Activated CD4-positive, alpha-beta T cell treated with anti-CD3 and anti-CD28 coated beads, Interleukin-2, amount 50 U/mL, for 24 hours (primary cell): ENCODE results near the gene FNDC8.
"Not testable (repeated sequence)": the region's sequence is repeated elsewhere in the genome, so short reads cannot be mapped to it uniquely, and the experiment has no call there.

Experiments used
- DNase-seq, 2 donors: peaks; one replicate each; pipeline ENCODE4 v3.0.0-alpha.2; 2020; ENCODE audit warnings: low read depth in 1 of 2, low spot score in 1 of 2

FNDC8 gene

DNA sequence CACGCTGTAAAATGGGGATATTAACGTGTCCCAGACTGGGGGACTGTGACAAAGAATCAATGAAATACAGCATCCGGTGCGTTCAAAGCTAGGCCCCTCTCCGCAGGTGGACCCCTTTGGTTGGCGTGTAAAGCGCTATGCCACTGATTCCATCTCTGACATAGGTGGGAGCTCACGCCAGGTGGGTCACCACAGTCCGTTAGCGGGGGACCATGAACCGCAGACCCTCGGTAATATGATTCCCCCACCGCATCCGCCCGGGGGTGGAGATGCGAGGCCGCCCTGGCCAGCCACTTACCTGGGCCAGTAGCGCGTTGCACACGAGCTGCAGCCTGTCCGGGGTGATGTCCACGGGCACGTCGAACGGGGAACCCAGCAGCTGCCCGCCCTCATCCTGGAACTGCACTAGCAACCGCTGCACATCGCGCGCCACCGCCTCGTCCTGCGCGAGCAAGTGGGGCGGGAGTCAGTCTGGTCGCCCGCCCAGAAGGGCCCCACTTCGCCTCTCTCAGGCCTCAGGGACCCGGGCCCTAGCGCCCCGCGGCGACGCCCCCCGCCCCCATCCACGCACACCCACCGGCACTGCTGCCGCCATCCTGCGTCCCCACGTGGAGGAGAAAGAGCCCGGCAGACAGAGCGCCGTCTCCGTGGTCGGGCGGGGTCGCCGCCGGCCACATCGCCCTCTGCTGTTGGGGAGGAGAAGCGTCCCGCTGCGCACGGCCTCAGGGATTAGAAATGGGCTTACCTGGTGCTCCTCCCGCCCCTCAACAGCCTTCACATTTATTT is 20.5 kb downstream of the FNDC8 start, which contains the start of gene NLE1:
NLE1 (minus strand) TSS at position 623 of the 786 bp plus-strand sequence; CDS start at position 595, 28 bp downstream.
- peak; percentile 86 for DNase-seq

DNA sequence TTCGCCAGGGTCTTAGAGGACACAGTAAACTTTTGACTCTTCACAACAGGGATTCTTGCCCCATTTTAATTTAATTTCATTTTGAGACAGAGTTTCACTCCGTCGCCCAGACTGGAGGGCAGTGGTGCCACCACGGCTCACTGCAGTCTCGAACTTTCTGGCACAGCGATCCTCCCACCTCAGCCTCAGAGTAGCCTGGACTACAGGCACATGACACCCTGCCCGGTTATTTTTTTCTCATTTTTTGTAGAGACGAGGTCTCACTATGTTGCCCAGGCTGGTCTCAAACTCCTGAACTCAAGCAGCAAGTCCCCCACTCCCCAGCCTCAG is 21.0 kb downstream of the FNDC8 start:
- DNase-seq, result no peak

DNA sequence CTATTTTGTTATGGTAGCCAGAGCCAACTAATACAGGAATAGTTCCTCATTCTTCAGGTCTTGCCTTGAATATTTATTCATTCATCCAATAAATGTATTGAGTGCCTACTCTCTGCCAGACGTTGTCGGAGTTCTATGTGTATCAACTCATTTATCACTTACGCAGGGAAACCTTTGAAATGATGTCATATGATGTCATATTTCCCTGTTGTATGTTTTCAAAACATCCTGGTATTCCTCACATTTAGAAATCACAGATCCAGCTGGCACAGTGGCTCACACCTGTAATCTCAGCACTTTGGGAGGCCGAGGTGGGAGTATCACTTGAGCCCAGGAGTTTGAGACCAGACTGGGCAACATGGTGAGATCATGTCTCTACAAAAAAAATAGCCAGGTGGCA is 23.4 kb downstream of the FNDC8 start:
- DNase-seq, result no peak

DNA sequence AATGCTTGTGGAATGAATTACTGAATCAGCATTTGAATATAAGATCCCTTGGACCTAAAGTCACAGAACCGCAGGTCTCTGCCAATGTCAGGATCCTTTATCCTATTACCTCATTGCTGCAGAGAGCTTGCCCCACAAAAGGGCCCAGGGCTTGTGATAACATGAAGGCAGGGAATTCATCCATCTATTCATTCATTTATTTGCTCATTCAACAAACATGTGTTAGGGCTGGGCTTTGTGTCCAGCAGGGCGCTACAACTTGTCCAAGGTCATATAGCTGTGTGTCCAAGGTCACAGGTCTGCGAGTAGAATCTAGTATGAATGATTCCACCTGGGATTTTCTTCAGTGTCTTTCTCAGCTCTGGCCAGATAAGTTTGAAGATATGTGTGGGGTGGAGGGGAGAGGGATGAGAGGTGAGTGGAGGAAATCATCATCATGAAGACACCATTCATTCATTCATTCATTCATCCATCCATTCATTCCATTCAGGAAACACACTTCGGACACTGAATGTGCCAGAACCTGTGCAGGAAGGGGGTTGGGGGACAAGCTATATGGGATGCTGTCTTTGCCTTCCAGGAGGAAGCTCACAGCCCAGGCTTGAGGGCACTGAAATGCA is 24.9 kb downstream of the FNDC8 start:
- DNase-seq, result no peak

DNA sequence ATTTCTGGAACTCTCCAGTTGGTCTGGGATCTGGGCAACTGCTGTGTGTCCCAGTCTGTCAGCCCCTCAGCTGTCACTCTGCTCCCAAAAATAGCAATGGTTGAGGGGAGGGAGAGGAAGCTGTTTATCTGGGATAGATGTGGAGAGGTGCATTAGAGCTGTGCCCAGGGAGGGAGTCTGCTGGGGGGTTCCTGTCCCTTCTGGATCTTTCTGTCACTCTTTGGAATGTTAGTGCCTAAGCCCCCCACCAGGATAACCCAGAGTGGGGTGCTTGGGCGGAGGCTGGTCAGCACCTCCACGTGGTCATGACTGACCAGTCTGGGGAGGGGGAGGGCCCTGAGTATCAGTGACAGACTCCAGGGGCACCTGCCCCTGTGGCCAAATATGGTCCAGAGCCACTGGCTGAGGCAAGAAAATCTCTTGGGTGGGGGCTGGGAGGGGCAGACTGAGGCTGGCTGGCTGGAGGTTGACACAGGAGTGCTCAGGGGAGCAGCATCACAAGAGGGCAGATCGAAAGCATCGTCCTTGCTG is 26.0 kb downstream of the FNDC8 start, which contains the start of gene UNC45B:
UNC45B (plus strand) TSS at position 443 of the 531 bp plus-strand sequence. CDS start 447 bp downstream, outside the sequence.
- no peak for DNase-seq

DNA sequence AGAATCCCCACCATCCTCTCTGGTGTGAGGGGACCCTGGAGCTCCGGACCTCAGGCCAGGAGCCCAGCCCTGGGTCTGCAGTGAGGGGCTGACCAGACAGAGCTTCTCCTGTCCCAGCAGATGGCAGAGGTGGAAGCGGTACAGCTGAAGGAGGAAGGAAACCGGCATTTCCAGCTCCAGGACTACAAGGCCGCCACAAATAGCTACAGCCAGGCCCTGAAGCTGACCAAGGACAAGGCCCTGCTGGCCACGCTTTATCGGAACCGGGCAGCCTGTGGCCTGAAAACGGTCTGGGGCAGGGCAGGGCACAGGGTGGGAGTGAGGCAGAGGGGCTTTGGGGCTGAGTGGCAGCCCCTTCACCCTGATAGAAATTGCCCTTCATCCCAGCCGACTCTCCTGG is 26.7 kb downstream of the FNDC8 start:
- no peak for DNase-seq

DNA sequence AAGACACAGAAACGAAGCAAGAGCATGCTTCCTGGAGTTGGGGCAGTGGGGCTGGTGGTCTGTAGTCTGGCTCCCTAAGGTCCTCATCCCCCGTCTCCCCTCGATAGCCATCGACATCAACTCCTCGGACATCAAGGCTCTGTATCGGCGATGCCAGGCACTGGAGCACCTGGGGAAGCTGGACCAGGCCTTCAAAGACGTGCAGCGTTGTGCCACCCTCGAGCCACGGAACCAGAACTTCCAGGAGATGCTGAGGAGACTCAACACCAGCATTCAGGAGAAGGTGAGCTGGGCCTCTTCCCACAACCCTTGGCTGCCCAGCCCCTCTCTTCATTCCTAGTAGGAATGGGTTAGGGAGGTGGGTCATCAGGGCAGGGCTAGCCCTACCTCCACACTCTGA is 28.5 kb downstream of the FNDC8 start:
- DNase-seq, result no peak

DNA sequence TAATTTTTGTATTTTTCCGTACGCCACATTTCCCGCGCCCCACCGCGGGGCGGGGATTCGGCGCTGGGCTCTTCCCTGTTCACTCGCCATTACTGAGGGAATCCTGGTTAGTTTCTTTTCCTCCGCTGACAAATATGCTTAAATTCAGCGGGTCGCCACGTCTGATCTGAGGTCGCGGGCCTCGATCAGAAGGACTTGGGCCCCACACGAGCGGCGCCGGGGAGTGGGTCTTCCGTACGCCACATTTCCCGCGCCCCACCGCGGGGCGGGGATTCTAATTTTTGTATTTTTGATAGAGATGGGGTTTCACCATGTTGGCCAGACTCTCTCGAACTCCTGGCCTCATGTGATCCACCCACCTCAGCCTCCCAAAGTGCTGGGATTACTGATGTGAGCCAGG is 29.7 kb downstream of the FNDC8 start:
- DNase-seq, result not testable (repeated sequence)

DNA sequence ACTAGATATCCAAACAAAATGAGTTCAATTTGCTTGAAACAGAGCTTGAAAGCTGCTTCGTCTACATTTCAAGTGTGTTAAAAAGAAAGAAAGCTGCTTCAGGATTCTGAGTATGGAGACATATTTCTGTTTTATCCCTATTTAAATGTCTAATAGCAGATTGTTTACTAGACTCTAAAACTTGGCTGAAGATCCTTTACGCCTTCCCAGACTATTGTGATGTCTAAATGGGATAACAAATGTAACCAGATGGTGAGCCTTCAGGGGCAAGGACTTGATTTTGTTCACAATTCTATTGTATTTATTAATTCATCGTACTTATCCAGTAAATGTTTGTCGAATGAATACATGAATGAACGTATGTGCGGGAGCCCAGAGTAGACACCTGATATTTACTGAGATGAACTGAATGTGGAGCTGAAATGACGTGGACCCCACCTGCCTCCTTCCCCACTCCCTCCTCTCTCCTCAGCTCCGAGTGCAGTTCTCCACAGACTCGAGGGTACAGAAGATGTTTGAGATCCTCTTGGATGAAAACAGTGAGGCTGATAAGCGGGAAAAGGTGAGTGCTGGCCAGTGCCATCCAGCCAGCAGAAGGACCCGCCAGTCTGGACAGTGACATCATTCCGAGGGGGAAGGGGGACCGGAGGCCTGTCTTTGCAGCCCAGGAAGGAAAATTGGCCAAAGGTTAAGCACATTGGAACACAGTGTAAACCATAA is 31.2 kb downstream of the FNDC8 start:
- DNase-seq, result no peak

DNA sequence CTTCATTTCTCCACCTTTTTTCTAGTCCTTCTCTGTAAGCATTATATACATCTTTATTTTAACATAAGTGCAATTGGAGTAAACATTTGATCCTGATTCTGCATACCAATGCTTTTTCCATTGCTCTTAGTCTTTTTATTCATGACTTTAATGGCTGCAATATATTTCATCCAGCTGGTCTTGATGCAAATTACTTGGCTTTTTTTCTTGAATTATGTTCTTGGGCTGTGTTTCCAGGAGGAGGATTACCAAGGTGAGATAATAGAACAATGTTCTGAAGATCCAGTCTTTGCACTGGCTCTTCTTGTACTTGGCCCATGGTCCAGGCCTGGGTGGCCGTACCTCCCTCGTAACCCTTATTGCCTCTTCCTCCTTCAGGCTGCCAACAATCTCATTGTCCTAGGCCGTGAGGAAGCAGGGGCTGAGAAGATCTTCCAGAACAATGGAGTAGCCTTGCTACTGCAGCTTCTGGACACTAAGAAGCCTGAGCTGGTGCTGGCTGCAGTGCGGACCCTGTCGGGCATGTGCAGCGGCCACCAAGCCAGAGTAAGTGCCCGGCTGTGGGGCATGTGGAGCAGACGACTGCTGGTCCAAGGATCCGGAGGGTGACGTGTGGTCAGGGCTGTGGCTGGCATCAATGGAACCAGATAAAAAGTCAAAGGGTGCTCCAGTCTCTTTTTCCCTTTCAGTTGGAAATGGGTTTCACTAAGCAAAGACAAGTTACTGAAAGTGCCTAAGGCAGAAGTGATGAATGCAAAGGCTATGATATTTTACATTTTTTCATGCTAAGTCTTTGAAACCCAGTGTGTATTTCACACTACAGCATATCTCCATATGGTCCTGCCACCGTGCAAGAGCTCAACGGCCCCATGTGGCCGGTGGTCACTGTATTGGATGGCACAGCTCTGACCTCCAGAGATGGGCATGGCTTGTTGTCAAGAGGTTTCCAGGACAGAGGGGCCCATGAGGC is 33.1 kb downstream of the FNDC8 start:
- no peak for DNase-seq

DNA sequence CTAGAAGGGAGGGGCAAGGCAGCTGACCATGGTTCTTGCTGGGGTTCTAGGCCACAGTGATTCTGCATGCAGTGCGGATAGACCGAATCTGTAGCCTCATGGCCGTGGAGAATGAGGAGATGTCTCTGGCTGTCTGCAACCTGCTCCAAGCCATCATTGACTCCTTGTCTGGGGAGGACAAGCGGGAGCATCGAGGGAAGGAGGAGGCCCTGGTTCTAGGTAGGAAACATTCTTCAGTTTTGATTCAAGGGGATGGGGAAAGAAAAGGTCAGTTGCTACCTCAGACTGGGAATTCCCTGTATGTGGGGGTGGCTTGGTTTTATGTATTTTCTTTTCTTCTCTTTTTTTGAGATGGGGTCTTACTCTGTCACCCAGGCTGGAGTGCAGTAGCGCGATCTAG is 33.8 kb downstream of the FNDC8 start:
- no peak for DNase-seq

DNA sequence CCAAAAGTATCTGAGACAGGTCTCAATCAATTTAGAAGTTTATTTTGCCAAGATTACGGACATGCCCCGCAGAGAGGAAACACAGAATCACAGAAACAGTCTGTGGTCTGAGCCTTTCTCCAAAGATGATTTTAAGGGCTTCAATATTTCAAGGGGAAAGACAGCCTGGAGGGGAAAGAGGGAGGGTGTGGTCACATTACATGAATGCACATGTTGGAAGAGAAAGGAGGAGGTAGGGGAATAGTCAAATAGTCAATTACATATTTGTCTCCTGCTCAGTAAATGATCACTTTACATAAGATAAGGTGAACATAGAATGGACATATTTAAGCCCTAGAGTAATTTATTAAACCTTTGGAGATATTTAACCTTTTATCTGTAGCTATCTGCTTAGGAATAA is 38.5 kb downstream of the FNDC8 start:
- DNase-seq, result no peak

DNA sequence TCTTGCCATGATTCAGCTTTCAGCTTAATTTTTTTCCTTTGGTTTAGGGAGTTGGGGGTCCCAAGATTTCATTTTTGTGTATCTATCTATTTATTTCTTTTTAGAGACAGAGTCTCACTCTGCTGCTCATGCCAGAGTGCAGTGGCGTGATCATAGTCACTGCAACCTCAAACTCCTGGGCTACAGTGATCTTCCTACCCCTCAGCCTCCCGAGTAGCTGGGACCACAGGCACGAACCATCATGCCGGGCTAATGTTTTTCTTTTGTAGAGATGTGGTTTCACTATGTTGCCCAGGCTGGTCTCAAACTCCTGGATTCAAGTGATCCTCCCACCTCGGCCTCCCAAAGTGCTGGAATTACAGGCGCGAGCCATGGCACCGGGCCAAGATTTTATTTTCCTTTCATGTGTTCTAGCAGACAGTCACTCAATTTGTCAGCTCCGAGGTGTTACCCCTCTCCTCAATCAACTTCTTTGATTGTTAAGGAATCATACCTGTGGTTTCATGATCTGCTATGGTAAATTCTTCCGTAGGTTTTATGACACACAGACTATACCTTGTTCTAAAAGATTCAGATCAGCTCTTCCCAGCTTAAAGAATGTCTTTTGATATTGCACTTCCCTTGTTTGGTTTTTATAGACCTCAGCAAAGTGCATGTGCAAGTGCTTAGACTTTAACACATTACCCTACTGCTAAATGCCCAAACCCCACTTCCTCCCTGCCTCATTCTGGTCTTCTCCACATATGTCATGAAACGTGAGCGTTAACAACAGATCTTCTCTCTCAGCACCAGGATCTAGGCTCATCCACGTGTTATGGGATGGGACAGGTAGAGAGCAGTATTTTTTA is 39.2 kb downstream of the FNDC8 start:
- DNase-seq, result no peak

DNA sequence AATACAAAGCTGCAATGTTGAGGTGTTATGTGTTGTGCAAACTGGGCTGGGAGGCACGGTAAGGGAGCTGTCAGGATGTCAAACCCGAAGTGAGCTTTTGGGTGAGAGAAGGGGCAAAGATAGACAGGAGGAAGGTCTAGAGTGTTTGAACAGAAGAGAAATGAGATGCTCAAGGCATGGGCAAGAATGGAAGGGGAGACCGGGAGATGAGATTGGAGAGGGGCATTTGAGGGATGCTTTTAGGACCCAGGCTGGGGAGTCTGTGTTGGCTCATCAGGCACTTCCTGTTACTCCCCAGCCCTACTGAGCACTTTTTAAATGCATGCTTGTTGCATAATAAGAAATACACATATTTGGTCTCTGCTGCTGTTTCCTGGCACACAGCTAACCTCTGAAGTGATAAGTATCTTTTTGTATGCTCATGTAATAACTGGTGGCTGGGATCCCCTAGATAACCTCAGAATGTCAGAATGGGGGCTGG is 39.9 kb downstream of the FNDC8 start:
- DNase-seq, result no peak

DNA sequence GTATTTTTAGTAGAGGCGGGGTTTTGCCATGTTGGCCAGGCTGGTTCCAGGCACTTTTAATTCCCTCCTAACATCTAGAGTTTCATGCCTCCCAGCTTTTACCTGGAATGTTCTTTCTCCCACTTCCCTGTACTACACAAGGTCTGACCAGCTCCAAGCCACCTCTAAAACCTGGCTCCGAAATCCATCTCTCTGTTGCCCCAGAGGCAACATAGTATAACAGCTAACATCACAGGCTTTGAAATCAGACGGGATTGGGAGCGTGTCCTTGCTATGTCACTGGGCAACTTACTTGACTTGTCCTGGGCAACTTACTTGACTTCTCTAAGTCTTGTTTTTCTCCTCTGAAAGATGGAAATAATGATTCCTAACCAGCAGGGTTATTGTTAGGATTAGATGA is 41.3 kb downstream of the FNDC8 start:
- no peak for DNase-seq

DNA sequence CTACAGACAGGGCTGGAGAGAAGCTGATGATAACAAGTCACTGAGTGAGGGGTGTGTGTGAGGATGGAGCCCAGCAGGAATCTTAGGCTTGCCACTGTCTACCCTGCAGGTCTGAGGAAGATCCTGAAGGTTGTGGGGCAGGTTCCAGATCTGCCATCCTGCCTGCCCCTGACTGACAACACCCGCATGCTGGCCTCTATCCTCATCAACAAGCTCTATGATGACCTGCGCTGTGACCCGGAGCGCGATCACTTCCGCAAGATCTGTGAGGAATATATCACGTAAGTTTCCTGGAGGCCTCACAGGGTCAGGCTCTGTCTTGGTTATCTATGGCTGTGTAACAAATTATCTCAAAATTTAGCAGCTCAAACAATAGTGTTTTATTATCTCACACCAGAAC is 42.5 kb downstream of the FNDC8 start:
- no peak for DNase-seq

DNA sequence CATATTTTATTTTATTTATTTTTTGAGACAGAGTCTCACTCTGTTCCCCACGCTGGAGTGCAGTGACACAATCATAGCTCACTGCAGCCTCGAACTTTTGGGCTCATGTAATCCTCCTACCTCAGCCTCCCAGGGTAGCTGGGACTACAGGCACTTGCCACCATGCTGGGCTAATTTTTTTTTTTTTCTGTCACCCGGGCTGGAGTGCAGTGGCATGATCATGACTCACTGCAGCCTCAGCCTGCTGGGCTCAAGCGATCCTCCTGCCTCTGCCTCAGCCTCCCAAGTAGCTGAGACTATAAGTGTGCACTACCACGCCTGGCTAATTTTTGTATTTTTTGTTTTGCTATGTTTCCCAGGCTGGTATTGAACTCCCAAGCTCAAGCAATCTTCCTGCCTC is 43.3 kb downstream of the FNDC8 start:
- DNase-seq, result no peak

DNA sequence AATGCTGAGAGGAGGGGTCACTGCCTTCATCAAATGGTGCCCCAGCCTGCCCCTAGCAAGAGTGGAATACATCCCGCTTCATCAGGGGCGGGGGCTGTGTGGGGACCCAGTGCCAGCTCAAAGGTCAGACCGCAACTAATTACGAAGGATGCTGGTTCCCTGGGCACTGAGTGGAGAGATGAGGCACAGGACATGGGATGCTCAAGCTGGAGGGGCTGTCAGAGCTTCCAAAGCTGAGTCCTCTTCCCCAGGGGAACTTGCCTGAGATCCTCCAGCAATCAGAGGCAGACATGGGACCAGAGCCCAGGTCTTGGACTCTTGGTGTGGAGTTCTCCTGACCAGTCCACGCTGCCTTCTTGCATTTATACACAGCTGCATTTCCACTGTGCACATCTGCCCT is 45.1 kb downstream of the FNDC8 start:
- no peak for DNase-seq

DNA sequence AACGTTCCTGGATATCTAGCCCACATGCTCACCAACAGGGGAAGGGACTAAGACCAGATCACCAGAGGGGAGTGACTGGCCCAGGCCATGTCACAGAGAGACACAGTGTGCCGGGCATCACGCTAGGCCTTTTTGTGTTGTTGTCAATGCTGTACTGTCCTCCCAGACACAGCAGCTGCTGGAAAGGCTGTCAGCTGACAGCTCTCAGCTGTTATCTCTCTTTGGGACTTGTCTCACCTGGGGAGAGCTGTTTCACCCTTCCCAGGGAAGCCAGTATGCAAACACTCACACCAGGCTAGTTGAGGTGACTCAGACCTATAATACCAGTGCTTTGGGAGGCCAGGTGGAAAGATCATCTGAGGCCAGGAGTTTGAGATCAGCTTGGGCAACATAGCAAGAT is 45.6 kb downstream of the FNDC8 start:
- no peak for DNase-seq

DNA sequence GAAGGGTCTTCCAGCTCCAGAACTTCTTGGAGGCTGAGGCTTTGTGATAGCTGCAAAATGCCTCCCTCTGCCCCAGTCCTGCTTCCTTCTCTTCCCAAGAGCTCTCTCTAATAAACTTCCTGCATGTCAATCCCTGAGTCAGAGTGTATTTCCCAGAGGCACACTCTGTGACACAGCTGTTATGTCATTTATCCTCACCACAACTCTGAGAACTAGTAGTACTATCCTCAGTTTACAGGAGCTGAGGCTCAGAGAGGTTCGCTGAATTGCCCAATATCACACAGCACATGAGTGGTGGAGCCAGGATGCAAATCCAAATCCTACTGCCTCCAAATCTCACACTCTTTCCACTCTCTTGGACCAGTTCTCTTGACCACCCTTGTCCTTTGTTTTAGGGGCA is 46.3 kb downstream of the FNDC8 start:
- DNase-seq, result no peak
